Astrocyte (in vitro differentiated cells and primary cell): ENCODE measurements around the gene PRKG1. TPM values are rescaled to one million over a fixed set of nuclear protein-coding genes. Genes with fewer than 3 reads are reported as not detected.
A peak's percentile ranks its signal among the peaks of the same experiment; 100 is the strongest.

Experiments used
- DNase-seq: peaks from one replicate; pipeline ENCODE4 v3.0.0-alpha.2; 2010; ENCODE audit warnings: low read depth
- FAIRE-seq: peaks from 2 replicates; lab custom pipeline; 2011; peaks lifted over from hg19 to GRCh38; lab: Jason Lieb, UNC
- H2AFZ ChIP-seq: 2 replicates; pipeline ENCODE4 v1.6.0; 2012; ENCODE audit warnings: low read depth, low read length, inconsistent platforms
- H3K27ac ChIP-seq: 2 replicates; pipeline ENCODE4 v1.5.1; 2011; ENCODE audit warnings: low read depth, low read length, inconsistent platforms
- H3K27me3 ChIP-seq: 2 replicates; pipeline ENCODE4 v1.6.0; 2011; ENCODE audit warnings: low read length, inconsistent platforms; ENCODE audit not compliant: insufficient read depth
- H3K36me3 ChIP-seq: 2 replicates; pipeline ENCODE4 v1.5.1; 2011; ENCODE audit warnings: low read length, inconsistent platforms; ENCODE audit not compliant: insufficient read depth
- H3K4me1 ChIP-seq: 2 replicates; pipeline ENCODE4 v1.5.1; 2011; ENCODE audit warnings: low read length, inconsistent platforms; ENCODE audit not compliant: insufficient read depth
- H3K4me2 ChIP-seq: 2 replicates; pipeline ENCODE4 v1.6.0; 2012; ENCODE audit warnings: low read length, inconsistent platforms
- H3K4me3 ChIP-seq: 2 replicates; pipeline ENCODE4 v1.5.1; 2011; ENCODE audit warnings: low read depth, mild to moderate bottlenecking, low read length, inconsistent platforms; ENCODE audit not compliant: insufficient read depth
- H3K79me2 ChIP-seq: 2 replicates; pipeline ENCODE4 v1.6.0; 2012; ENCODE audit warnings: mild to moderate bottlenecking, low read length, inconsistent platforms; ENCODE audit not compliant: insufficient read depth
- H3K9ac ChIP-seq: 2 replicates; pipeline ENCODE4 v1.6.0; 2012; ENCODE audit warnings: mild to moderate bottlenecking, low read length, inconsistent platforms
- H3K9me3 ChIP-seq: 2 replicates; pipeline ENCODE4 v1.5.1; 2012; ENCODE audit warnings: low read depth, mild to moderate bottlenecking, low read length, inconsistent platforms; ENCODE audit not compliant: insufficient read depth
- H4K20me1 ChIP-seq: 2 replicates; pipeline ENCODE4 v1.6.0; 2012; ENCODE audit warnings: low read length, inconsistent platforms; ENCODE audit not compliant: insufficient read depth
- H3K27ac Mint-ChIP-seq: one replicate; pipeline ENCODE4 v1.8.0; 2021; ENCODE audit warnings: mild to moderate bottlenecking, mixed read lengths; ENCODE audit not compliant: unreplicated experiment
- H3K27me3 Mint-ChIP-seq: one replicate; pipeline ENCODE4 v1.8.0; 2021; ENCODE audit warnings: low read depth, mixed read lengths; ENCODE audit not compliant: unreplicated experiment
- H3K36me3 Mint-ChIP-seq: one replicate; pipeline ENCODE4 v1.8.0; 2021; ENCODE audit warnings: low read depth, mixed read lengths; ENCODE audit not compliant: unreplicated experiment
- H3K4me1 Mint-ChIP-seq: one replicate; pipeline ENCODE4 v1.8.0; 2021; ENCODE audit warnings: low read depth, mixed read lengths; ENCODE audit not compliant: unreplicated experiment
- H3K4me3 Mint-ChIP-seq: one replicate; pipeline ENCODE4 v1.8.0; 2021; ENCODE audit warnings: mild to moderate bottlenecking, moderate library complexity, mixed read lengths; ENCODE audit not compliant: unreplicated experiment
- H3K9me3 Mint-ChIP-seq: one replicate; pipeline ENCODE4 v1.8.0; 2021; ENCODE audit warnings: mild to moderate bottlenecking, mixed read lengths; ENCODE audit not compliant: unreplicated experiment
- EZH2 ChIP-seq: IDR thresholded peaks from 2 replicates; pipeline ENCODE4 v1.6.1; 2012; ENCODE audit warnings: mild to moderate bottlenecking, low read length, inconsistent platforms; ENCODE audit not compliant: insufficient read depth
- total RNA-seq: library from RNA; stranded (reverse); gene quantifications from 2 replicates; pipeline ENCODE4 v1.2.1, GENCODE V29; 2021
- TF ChIP-seq, protein P1 (sequence below): IDR thresholded peaks from 2 replicates; pipeline ENCODE4 v1.5.1; 2011; ENCODE audit warnings: low read depth, mild to moderate bottlenecking, inconsistent platforms, low read length, moderate library complexity; ENCODE audit not compliant: insufficient read depth

Gene PRKG1
- total RNA-seq, 1 donor from 2014 or later, result 3.1 TPM

DNA sequence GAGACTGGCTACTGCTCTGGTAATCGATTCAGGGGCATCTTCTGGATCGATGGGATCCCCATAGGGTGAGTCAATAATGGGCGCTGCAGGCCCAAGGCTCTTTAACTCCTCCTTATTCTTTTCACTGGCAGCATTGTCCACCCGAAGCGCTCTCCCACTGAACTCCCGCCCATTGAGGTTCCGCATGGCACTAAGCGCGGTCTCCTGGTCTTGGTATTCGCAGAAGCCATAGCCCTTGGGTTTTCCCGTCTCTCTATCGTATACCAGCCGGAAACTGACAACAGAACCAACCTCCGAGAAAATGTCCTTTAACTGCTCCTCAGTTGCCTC, 624.8 kb downstream of the PRKG1 start:
- Histone ChIP-seq H3K9me3 (no peaks in the 10 kb centered on the region), H3K27me3 (no peaks in the 10 kb centered on the region), H3K4me2 (peak overlapping the region; percentile 96), H3K27ac (peak overlapping the region; percentile 100), H3K79me2 (peaks cover 31% of the 10 kb centered on the region), H3K4me1 (peaks cover 19% of the 10 kb centered on the region), H3K36me3 (no peaks in the 10 kb centered on the region), H2AFZ (peak overlapping the region; percentile 99), H4K20me1 (peaks cover 20% of the 10 kb centered on the region), H3K9ac (peak overlapping the region; percentile 97), H3K4me3 (peak overlapping the region; percentile 97)
- DNase-seq (no peak), FAIRE-seq (peak; percentile 39)
- Mint-ChIP-seq H3K27me3 (no peaks in the 10 kb centered on the region), H3K4me1 (peaks cover 20% of the 10 kb centered on the region), H3K27ac (peak overlapping the region; percentile 100), H3K4me3 (peak overlapping the region; percentile 100), H3K36me3 (peaks cover 2% of the 10 kb centered on the region), H3K9me3 (no peaks in the 10 kb centered on the region)
- TF ChIP-seq, protein P1, sequence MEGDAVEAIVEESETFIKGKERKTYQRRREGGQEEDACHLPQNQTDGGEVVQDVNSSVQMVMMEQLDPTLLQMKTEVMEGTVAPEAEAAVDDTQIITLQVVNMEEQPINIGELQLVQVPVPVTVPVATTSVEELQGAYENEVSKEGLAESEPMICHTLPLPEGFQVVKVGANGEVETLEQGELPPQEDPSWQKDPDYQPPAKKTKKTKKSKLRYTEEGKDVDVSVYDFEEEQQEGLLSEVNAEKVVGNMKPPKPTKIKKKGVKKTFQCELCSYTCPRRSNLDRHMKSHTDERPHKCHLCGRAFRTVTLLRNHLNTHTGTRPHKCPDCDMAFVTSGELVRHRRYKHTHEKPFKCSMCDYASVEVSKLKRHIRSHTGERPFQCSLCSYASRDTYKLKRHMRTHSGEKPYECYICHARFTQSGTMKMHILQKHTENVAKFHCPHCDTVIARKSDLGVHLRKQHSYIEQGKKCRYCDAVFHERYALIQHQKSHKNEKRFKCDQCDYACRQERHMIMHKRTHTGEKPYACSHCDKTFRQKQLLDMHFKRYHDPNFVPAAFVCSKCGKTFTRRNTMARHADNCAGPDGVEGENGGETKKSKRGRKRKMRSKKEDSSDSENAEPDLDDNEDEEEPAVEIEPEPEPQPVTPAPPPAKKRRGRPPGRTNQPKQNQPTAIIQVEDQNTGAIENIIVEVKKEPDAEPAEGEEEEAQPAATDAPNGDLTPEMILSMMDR, result no peak
- TF ChIP-seq EZH2, result no peak

DNA sequence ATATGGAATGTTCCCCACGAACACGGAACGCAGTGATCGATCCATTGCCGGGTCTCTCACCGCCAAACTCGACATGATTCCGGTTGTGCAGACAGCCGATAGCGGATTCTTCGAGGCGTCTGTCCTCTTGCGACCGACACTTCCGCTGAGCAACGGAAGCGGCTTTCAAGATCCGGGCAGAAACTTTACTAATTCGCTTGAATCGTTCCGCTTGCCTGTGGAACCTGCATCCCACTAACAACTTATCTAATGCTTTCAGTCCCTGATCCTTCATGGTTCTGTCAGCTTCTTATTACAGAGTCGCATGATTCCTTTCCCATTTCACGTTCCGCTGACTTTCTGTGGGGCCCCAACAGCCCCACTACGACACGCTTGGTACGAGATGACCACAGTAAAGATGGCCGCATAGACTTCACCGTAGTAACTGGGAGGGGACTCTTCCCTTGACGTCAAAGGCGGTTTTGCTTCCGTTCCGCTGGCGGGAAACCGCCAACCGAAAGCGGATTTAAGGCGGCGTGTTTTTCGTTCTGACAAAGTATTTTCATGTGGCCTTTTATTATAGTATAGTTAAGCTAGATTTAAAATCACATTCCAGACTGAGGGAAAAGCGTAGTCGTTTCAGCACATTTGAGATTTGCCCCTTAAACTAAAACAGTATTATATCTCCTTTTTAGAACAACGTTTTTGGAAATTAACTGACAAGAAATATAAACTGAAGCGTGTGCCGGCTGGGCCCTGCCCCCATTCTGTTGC, 625.4 kb downstream of the PRKG1 start, which contains the start of gene CSTF2T:
Gene CSTF2T, minus strand, starts transcription at position 121 of the 753 bp plus-strand sequence. Its CDS starts 46 bp downstream, at position 75.
- Mint-ChIP-seq H3K9me3 (no peaks in the 10 kb centered on the region), H3K4me3 (peak within 1 kb of the TSS; percentile 100), H3K4me1 (peaks cover 20% of the 10 kb centered on the region), H3K27ac (peak within 1 kb of the TSS; percentile 100), H3K36me3 (peaks cover 2% of the 10 kb centered on the region), H3K27me3 (no peaks in the 10 kb centered on the region)
- TF ChIP-seq, protein P1, result no peak
- TF ChIP-seq EZH2, result no peak
- Histone ChIP-seq H3K4me3 (peak within 1 kb of the TSS; percentile 97), H3K79me2 (peaks cover 31% of the 10 kb centered on the region), H3K9ac (peak within 1 kb of the TSS; percentile 97), H3K4me1 (peaks cover 19% of the 10 kb centered on the region), H3K36me3 (no peaks in the 10 kb centered on the region), H3K27me3 (no peaks in the 10 kb centered on the region), H3K4me2 (peak within 1 kb of the TSS; percentile 96), H3K9me3 (no peaks in the 10 kb centered on the region), H3K27ac (peak within 1 kb of the TSS; percentile 100), H4K20me1 (peaks cover 20% of the 10 kb centered on the region), H2AFZ (peak within 1 kb of the TSS; percentile 99)
- FAIRE-seq (peak; percentile 54), DNase-seq (peak; percentile 92)
